BJ (cell line): ENCODE results near the gene PRLR. TPM values are rescaled to one million over a fixed set of nuclear protein-coding genes. Genes with fewer than 3 reads are reported as not detected.
A peak's percentile ranks its signal among the peaks of the same experiment; 100 is the strongest.
"Not testable (repeated sequence)": the region's sequence is repeated elsewhere in the genome, so short reads cannot be mapped to it uniquely, and the experiment has no call there.

Source experiments
- CTCF ChIA-PET: fragments of 350-600 bp; formaldehyde crosslinking; extraction: SDS; loops from one replicate; lab custom pipeline; 2021; ENCODE audit warnings: antibody characterized with exemption, inconsistent platforms; lab: Yijun Ruan, JAX
- POLR2A ChIA-PET: fragments of 300-600 bp; sonication (Branson Sonifier 250); formaldehyde crosslinking; extraction: SDS; loops from one replicate; lab custom pipeline; 2021; ENCODE audit warnings: antibody characterized with exemption; lab: Charles Lee
- DNase-seq: peaks from one replicate; pipeline ENCODE4 v3.0.0-alpha.2; 2011; ENCODE audit warnings: low read depth
- H3K27me3 ChIP-seq: 2 replicates; pipeline ENCODE4 v1.6.0; 2011; ENCODE audit warnings: low read length; ENCODE audit not compliant: control insufficient read depth, insufficient read depth
- H3K36me3 ChIP-seq: 2 replicates; pipeline ENCODE4 v1.5.1; 2011; ENCODE audit warnings: low read length; ENCODE audit not compliant: control insufficient read depth, insufficient read depth
- H3K4me3 ChIP-seq: 2 replicates; pipeline ENCODE4 v1.5.1; 2011; ENCODE audit warnings: low read depth, mild to moderate bottlenecking, control low read depth, low read length
- polyA plus RNA-seq: library from polyadenylated mRNA; depleted of rRNA; stranded (reverse); fragments of >200 nt; gene quantifications from 2 replicates; pipeline ENCODE4 v1.2.3, GENCODE V29; 2011
- TF ChIP-seq, protein P1 (sequence below): IDR thresholded peaks from 2 replicates; pipeline ENCODE4 v1.5.1; 2011; ENCODE audit warnings: low read depth, mild to moderate bottlenecking, control low read depth, inconsistent platforms, low read length, moderate library complexity; ENCODE audit not compliant: insufficient read depth

The PRLR gene
- polyA plus RNA-seq, 1 experiment: 0.34 TPM

DNA sequence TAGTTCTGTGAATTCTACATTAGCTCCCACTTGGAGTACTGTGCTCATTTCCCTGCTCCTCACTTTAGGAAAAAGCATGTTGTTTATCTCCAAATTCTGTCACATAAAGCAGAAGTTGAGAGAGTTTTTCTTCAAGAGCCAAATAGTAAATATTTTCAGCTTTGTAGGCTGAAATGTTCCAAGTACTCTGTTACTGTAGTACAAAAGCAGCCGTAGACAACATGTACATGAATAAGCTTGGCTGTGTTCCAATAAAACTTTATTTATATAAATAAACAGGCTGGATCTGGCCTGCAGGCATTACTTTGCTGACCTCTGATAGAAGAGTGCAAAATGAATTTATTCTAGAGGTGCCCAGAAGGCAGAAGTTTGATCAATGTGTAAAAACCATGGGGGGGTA is 109.6 kb downstream of the PRLR start:
- Histone ChIP-seq H3K4me3 (no peak overlapping the region), H3K36me3 (no peaks in the 10 kb centered on the region), H3K27me3 (no peaks in the 10 kb centered on the region)
- CTCF ChIA-PET: no interaction called here
- POLR2A ChIA-PET: no interaction called here
- no peak for DNase-seq
- TF ChIP-seq, protein P1, sequence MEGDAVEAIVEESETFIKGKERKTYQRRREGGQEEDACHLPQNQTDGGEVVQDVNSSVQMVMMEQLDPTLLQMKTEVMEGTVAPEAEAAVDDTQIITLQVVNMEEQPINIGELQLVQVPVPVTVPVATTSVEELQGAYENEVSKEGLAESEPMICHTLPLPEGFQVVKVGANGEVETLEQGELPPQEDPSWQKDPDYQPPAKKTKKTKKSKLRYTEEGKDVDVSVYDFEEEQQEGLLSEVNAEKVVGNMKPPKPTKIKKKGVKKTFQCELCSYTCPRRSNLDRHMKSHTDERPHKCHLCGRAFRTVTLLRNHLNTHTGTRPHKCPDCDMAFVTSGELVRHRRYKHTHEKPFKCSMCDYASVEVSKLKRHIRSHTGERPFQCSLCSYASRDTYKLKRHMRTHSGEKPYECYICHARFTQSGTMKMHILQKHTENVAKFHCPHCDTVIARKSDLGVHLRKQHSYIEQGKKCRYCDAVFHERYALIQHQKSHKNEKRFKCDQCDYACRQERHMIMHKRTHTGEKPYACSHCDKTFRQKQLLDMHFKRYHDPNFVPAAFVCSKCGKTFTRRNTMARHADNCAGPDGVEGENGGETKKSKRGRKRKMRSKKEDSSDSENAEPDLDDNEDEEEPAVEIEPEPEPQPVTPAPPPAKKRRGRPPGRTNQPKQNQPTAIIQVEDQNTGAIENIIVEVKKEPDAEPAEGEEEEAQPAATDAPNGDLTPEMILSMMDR: no peak

DNA sequence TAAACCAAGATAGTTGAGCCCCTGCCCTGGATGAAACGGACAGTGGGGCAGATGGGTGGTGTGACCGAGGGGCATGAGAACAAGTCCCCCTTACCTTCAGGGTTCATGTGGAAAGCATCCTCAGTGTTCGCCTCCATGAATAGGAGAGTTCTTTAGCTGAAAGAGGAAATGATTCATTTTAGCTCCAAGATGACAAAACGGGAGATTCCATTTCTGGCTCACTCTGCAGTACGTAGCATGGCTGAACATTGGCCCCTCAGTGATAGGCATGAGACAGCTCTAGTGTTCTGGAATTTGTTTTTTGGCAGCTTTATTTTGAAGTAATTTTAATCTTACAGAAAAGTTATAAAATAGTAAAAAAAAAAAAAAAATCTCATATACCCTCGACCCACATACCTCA is 112.3 kb downstream of the PRLR start:
- Histone ChIP-seq H3K4me3 (no peak overlapping the region), H3K36me3 (no peaks in the 10 kb centered on the region), H3K27me3 (no peaks in the 10 kb centered on the region)
- CTCF ChIA-PET: interaction anchor here (1.0 to 1.5 kb wide), 2 partner anchors 12 to 48 kb away, joined by 3 read pairs; no protein-coding TSS in a partner anchor
- DNase-seq: peak; percentile 22
- TF ChIP-seq, protein P1: no peak
- POLR2A ChIA-PET: interaction anchor here (0.7 kb wide), 1 partner anchor 806 kb away, joined by 6 read pairs; no protein-coding TSS in a partner anchor

DNA sequence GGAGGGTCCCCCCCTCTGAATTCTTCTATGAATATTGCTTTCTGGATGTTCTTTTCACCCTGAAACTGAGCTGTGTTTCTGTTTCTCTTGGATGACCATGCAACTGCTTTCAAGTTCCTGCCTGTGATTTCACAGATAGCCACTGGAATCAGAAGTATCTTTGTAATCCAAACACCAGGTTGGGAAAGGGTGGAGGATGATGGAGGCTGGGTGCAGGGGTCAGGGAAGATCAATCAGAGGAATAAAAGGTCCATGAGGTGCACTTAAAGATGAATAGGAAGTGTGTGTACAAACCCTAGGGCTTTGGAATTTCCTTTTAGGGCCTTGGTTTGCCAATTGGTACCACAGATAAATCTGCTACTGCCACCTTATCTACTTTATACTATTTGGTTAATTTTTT is 114.4 kb downstream of the PRLR start:
- Histone ChIP-seq H3K36me3 (no peaks in the 10 kb centered on the region), H3K4me3 (no peak overlapping the region), H3K27me3 (peaks cover 2% of the 10 kb centered on the region; the same call in 1 of the 2 replicates)
- ChIA-PET CTCF (interaction anchor here (1.1 to 1.5 kb wide), 2 partner anchors 14 to 17 kb away, joined by 3 to 4 read pairs; no protein-coding TSS in a partner anchor), POLR2A (no interaction called here)
- TF ChIP-seq, protein P1: no peak
- DNase-seq: no peak

DNA sequence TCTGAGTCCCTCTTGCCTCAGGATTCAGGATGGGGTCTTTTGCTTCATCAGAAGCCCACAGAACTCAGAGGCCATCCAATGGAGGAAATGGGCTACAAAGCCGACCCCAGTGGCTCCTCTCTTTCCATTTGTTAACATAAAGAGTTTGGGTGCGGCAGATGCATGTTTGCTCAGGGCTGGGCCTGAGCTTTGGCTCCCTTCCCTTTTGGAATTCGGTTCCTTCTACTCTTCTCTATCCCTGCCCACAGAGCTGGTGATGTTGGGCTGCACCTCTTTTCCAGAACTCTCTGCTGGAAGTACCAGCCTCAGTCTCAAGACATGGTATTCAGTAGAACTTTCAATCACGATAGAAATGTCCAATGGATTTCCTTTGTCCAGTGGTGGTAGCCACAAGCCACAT is 115.6 kb downstream of the PRLR start:
- TF ChIP-seq, protein P1: no peak
- ChIA-PET CTCF (interaction anchor here (1.1 kb wide), 1 partner anchor 13 kb away, joined by 3 read pairs; no protein-coding TSS in a partner anchor), POLR2A (interaction anchor here (0.6 kb wide), 1 partner anchor 200 kb away, joined by 3 read pairs; no protein-coding TSS in a partner anchor)
- H3K27me3 ChIP-seq: peaks cover 2% of the 10 kb centered on the region; the same call in 1 of the 2 replicates
- DNase-seq: no peak
- no peaks in the 10 kb centered on the region for H3K36me3 ChIP-seq
- no peak overlapping the region for H3K4me3 ChIP-seq

DNA sequence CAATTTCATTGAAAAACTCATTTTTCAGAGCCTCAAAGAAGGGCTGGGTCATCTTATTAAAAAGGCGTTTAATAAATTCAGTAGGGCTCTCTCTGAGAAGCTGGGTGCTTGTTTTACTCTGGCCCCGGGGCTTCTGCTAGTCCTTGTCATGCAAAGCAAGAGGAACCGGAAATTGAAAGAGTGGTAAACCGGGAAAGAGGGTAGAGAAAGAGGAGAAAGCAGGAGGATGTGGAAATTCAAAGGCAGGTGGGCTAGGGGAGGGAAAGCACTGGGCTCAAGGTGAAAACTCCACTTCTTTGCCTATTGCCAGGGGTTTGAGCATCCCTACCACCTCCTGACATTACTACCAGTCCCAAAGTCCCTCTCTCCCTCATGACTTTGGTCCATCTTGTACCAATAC is 118.0 kb downstream of the PRLR start:
- Histone ChIP-seq H3K27me3 (peaks cover 2% of the 10 kb centered on the region; the same call in 1 of the 2 replicates), H3K36me3 (no peaks in the 10 kb centered on the region), H3K4me3 (no peak overlapping the region)
- ChIA-PET POLR2A (no interaction called here), CTCF (interaction anchor here (0.7 kb wide), 2 partner anchors 101 to 1047 kb away, joined by 3 read pairs; no protein-coding TSS in a partner anchor)
- TF ChIP-seq, protein P1: no peak
- no peak for DNase-seq

DNA sequence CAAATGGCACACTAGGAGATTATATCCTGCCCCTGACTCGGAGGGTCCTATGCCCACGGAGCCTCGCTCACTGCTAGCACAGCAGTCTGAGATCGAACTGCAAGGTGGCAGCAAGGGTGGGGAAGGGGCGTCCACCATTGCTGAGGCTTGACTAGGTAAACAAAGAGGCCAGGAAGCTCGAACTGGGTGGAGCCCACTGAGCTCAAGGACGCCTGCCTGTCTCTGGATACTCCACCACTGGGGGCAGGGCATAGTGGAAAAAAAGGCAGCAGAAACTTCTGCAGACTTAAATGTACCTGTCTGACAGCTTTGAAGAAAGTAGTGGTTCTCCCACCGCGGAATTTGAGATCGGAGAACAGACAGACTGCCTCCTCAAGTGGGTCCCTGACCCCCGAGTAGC is 125.7 kb downstream of the PRLR start:
- H3K36me3 ChIP-seq, DNase-seq, H3K27me3 ChIP-seq, POLR2A ChIA-PET, H3K4me3 ChIP-seq: not testable (repeated sequence)
- CTCF ChIA-PET: interaction anchor here (0.7 kb wide), 1 partner anchor 46 kb away, joined by 3 read pairs; no protein-coding TSS in a partner anchor
